HG03103 (cell line): ENCODE data around the gene SLC3A2.
"Not testable (repeated sequence)": the region's sequence is repeated elsewhere in the genome, so short reads cannot be mapped to it uniquely, and the experiment has no call there.

ENCODE experiments used
- ATAC-seq: cut with Tn5 transposase; IDR thresholded peaks from one replicate; pipeline ENCODE4 v1.9.1; 2021; ENCODE audit warnings: low read depth; ENCODE audit not compliant: unreplicated experiment

Gene SLC3A2

DNA sequence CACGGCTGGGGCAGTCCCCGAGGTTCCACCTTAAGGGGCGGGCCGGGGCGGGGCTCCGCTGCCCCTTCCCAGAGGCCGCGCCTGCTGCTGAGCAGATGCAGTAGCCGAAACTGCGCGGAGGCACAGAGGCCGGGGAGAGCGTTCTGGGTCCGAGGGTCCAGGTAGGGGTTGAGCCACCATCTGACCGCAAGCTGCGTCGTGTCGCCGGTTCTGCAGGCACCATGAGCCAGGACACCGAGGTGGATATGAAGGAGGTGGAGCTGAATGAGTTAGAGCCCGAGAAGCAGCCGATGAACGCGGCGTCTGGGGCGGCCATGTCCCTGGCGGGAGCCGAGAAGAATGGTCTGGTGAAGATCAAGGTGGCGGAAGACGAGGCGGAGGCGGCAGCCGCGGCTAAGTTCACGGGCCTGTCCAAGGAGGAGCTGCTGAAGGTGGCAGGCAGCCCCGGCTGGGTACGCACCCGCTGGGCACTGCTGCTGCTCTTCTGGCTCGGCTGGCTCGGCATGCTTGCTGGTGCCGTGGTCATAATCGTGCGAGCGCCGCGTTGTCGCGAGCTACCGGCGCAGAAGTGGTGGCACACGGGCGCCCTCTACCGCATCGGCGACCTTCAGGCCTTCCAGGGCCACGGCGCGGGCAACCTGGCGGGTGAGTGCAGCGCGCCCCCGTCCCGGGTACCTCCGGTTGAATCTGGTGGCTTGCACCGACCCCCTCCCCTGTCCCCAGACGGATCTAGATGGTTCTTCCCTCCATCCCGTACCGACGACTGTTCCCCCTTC lies at the start of gene SLC3A2:
SLC3A2 (plus strand) TSS at position 94 of the 776 bp plus-strand sequence; CDS start at position 222, 128 bp downstream.
- peak; percentile 59 for ATAC-seq

DNA sequence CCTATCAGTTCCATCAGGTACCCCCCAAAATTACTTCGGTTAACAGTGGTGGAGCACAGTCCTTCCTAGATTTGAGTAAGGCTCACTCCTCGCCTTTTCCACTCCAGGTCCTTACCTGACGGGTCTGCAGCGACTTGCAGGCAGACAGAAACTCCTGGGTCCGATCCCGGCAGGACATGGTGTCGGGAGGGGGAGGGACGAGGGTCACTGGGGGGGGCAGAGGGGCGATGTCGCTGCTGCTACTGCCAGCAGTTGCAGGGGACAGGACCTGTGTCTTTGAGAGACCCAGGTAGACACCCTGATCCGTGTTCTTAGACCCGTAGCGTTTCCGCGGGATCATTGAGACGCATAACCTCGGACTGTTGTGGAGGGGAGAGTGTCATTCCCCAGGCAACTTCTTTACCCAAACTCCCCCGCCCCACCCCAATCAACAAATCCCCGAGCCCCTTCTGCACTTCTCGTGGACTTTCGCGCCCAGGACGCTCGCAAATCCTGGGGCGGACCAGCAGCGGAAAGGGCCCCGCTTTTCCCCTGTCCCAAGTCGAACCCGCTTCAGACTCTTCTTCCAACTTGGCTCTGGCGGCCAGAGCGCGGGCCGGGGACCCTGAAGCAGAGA lies 49.7 kb upstream of the SLC3A2 start:
- no peak for ATAC-seq

DNA sequence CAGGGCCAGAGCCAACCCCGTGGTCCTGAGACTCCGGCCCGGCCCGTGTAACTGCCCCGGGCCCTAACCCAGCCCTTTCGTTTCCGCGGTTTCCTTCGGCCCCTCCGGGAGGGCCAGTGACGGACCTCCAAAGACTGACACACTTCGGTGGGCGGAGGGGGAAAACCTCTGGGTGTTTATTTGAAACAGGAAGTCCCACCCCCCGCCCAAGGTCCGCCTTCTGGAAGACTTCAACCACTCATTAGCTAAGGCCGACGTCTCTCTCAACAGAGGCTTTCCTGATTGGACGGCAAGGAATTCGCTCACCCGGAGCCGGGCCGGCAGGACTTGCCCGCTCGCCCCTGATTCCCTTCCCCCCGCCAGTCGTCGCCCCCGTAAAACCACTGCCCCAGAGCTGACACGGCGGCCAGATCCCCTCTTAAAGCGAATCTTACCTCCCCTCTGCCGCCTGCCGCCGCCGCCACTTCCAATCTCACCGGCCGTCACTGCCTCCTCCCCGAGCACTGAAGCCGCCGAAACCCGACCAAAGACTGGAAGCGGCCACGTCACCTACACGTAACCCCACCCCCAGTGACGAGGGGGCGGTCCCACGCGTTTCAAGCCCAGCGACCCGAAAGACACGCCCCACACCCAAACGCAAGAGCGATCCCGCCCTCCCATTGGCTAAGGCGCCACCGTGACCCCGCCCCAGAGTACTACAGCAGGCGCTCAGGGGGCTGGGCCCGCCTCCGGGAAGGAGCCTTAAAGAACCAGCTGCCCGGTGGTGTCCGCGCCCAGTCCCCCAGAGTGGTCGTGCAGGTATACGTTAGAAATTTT lies 49.0 kb upstream of the SLC3A2 start, which contains the start of gene STX5:
STX5 (minus strand) TSS at position 532 of the 816 bp plus-strand sequence. CDS start 808 bp downstream, outside the sequence.
- ATAC-seq: peak; percentile 79

GRCh38 chr11:62832336-62833234 lies 48.1 kb upstream of the SLC3A2 start, which contains the start of gene TEX54:
TEX54 (minus strand) TSS chr11:62832841.
- ATAC-seq: no peak

DNA sequence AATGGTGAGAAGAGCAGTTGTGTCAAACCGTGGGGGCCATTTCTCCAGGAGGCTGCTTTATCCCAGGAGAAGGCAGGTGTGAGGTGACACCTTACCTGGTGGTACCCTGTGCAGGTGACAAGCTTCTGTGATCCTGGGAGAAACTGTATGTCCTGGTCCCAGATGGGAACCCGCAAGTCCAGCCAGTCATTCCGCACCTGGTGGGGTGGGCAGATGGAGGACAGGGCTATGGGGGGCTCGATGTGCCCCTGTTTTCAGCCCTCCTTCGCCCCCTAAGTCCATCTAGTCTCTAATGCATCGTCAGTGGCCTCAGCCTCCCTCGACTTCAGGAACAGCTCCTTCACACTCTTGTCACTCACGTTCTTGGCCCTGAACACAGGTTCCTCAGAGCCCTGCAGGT lies 45.4 kb upstream of the SLC3A2 start:
- ATAC-seq: no peak

DNA sequence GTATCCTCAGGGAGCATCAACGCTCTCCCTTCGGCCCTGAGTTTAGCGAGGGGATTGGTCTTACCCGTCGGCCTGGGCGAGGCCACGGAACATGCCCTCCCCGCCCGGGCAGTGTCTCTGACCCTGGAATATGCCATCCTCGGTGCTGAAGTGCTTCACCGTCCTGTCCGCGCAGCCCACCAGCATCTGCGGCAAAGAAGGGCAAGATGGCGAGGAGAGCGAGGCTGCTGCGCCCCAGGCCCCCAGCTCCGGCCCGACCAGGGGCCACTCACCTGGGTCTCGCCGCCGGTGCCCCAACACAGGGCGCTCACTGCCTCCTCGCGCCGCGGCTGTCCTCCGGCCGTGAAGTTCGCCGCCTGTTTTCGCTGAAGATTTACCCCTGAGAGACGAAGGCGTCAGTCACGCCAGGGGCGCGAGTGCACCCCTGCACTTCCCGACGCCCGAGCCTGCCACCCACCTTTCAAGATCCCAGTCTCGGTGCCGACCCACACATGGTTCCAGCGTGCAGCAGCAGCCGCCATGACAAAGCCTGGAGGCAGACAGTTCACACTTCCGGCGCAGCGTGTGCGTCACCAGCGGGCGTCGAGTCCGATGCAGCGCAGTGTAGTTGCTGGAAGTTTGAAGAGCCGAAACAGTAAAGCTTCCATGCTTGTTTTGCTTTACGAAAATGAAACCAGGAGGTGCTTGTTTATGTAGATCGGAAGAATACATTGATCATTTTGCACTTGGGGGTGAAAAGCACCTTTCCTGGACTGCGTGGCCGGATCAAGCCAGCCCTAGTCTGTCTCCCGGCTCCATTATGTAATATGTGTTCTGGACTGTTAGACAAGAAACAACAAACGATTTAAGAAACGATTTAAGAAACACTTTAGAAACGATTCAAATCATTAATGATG lies 41.4 kb upstream of the SLC3A2 start, which contains the start of gene WDR74:
WDR74 (minus strand) TSS at position 541 of the 896 bp plus-strand sequence; CDS start at position 521, 20 bp downstream.
- no peak for ATAC-seq

DNA sequence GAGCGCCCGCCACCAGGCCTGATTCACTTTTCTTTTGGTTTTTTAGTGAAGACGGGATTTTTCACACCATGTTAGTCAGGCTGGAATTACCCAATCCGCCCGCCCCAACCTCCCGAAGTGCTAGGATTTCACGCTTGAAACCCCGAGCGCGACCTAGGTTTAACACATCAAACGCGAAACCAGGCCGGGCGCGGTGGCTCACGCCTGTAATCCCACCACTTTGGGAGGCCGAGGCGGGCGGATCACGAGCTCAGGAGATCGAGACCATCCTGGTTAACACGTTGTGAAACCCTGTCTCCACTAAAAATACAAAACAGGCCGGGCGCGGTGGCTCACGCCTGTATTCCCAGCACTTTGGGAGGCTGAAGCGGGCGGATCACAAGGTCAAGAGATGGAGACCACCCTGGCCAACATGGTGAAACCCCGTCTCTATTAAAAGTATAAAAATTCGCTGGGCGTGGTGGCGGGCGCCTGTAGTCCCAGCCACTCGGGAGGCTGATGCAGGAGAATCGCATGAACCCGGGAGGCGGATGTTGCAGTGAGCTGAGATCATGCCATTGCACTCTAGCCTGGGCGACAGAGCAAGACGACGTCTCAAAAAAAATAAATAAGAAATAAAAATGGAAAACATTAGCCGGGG lies 39.9 kb upstream of the SLC3A2 start:
- ATAC-seq: not testable (repeated sequence)

- peak; percentile 36 for ATAC-seq
These were observed 39.1 kb upstream of the SLC3A2 start for GRCh38 chr11:62841361-62842170.

- ATAC-seq: no peak
These were observed 38.4 kb upstream of the SLC3A2 start for GRCh38 chr11:62842171-62842741.

DNA sequence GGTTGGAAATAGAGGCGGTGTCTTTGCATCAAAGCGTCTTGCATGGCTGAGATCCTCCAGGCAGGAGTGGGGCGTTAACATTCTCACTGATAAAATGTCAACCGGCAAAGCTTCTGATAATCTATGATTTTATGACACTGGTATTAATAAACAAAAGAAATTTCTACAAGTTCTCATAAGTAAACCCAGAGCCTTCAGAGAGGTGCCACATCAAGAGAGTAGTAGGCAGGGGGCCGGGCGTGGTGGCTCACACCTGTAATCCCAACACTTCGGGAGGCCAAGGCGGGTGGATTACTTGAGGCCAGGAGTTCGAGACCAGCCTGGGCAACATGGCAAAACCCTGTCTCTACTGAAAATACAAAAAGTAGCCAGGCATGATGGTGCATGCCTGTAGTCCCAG lies 37.8 kb upstream of the SLC3A2 start:
- ATAC-seq: not testable (repeated sequence)

DNA sequence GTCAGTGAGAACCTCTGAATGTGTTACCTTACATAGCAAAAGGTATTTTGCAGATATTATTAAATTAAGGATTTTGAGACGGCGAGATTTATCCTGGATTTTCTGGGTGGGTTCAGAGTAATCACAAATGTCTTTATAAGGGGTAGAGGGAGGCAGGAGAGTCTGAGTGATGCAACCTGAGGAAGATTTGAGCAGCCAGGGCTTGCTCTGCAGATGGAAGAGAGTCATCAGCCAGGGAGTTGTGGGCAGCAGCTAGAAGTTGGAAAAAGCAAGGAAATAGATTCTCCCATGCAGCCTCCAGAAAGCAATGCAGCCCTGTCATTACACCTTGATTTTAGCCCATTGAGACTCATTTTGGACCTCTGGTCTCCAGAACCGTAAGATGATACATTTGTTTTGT lies 37.2 kb upstream of the SLC3A2 start:
- ATAC-seq: no peak

DNA sequence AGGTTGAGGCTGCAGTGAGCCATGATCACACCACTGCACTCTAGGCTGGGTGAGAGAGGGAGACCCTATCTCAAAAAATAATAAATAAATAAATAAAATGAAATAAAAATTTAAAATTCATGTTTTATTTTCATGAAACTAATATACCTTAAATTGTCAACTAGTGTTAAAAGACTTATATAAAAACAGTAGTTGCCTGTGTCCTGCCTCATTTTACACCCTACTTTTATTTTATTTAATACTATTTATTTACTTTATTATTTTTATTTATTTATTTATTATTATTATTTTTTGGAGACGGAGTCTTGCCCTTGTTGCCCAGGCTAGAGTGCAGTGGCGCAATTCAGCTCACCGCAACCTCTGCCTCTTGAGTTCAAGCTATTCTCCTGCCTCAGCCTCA lies 36.5 kb upstream of the SLC3A2 start:
- no peak for ATAC-seq

- no peak for ATAC-seq
These were observed 34.5 kb upstream of the SLC3A2 start for GRCh38 chr11:62846177-62846576.

GRCh38 chr11:62847767-62848314 lies 32.9 kb upstream of the SLC3A2 start:
- no peak for ATAC-seq

DNA sequence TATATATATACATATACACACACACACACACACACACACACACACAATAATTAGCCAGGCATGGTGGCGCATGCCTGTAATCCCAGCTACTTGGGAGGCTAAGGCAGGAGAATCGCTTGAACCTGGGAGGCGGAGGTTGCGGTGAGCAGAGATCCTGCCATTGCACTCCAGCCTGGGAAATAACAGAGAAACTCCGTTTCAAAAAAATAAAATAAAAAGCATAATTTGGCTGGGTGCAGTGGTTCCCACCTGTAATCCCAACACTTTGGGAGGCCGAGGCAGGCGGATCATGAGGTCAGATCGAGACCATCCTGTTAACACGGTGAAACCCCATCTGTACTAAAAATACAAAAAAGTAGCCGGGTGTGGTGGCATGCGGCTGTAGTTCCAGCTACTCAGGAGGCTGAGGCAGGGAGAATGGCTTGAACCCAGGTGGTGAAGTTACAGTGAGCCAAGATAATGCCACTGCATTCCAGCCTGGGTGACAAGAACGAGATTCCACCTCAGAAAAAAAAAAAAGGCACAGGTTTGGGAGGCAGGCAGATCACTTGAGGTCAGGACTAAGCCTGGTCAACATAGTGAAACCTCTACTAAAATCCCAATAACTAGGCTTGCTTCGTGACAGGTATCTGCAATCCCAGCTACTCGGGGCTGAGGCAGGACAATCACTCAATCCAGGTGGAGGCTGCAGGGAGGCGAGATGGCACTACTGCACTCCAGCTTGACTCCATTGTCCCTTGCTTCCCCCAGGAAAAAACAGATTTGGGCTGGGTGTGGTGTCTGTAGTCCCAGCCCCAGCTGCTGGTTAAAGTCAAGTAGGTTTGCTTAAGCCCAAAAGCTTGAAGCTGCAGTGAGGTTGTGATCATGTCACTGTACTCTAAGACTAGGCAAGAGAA lies 29.5 kb upstream of the SLC3A2 start:
- ATAC-seq: no peak
